ENCODE results near the gene DIAPH2. TPM values are rescaled to one million over a fixed set of nuclear protein-coding genes. Genes with fewer than 3 reads are reported as not detected.

Gene DIAPH2
- total and polyA plus RNA-seq, 2 experiments from 2014 or later, result 16.2 to 56.6 TPM

GRCh38 chrX:97039363-97040029 lies 354.9 kb downstream of the DIAPH2 start:
- Histone ChIP-seq H3K4me1 (ENCODE audit: insufficient read depth) (no peaks in the 10 kb centered on the region; the same call in 1 of the 2 replicates), H3K4me3 (no peak overlapping the region), H3F3A (replicated peaks; ENCODE audit: low read depth) (no peaks in the 10 kb centered on the region), H3K27me3 (ENCODE audit: insufficient read depth) (no peaks in the 10 kb centered on the region), H3K36me3 (ENCODE audit: insufficient read depth) (no peaks in the 10 kb centered on the region), H3K9me2 (ENCODE audit: insufficient read depth) (no peaks in the 10 kb centered on the region), H3K4me2 (no peak overlapping the region), H3K79me2 (replicated peaks; ENCODE audit: insufficient read depth) (no peaks in the 10 kb centered on the region), H2AFZ (no peak overlapping the region), H4K20me1 (replicated peaks; ENCODE audit: insufficient read depth) (no peaks in the 10 kb centered on the region), H3K27ac (ENCODE audit: low read depth) (no peak overlapping the region)
- H3K27me3 Mint-ChIP-seq (ENCODE audit: insufficient read depth, low read depth, poor library complexity), result no peaks in the 10 kb centered on the region
- TF ChIP-seq EZH2phosphoT487 (IDR thresholded peaks at IDR 0.05; ENCODE audit: unreplicated experiment) (no peak), NANOG (IDR thresholded peaks at IDR 0.05; ENCODE audit: borderline replicate concordance) (no peak), CTCF (conservative IDR thresholded peaks at IDR 0.05; ENCODE audit: low read depth in 2 of 2) (no peak), ETS1 (IDR thresholded peaks at IDR 0.05) (no peak), EZH2 (IDR thresholded peaks at IDR 0.05; ENCODE audit: low read depth, unreplicated experiment) (no peak), STAT1 (IDR thresholded peaks at IDR 0.05; ENCODE audit: unreplicated experiment) (no peak), POLR2AphosphoS5 (IDR thresholded peaks at IDR 0.05; ENCODE audit: low read depth) (no peak), JUNB (IDR thresholded peaks at IDR 0.05; ENCODE audit: unreplicated experiment) (no peak), CREB1 (CRISPR knock-in tag; IDR thresholded peaks at IDR 0.05; ENCODE audit: low read depth) (no peak), ZNF462 (CRISPR knock-in tag; IDR thresholded peaks at IDR 0.05) (no peak), ZNF114 (CRISPR knock-in tag; IDR thresholded peaks at IDR 0.05) (no peak), ZNF331 (CRISPR knock-in tag; IDR thresholded peaks at IDR 0.05; ENCODE audit: low read depth) (no peak), REST (IDR thresholded peaks at IDR 0.05; ENCODE audit: unreplicated experiment) (no peak)
- H3K9me3 Mint-ChIP-seq, result no peaks in the 10 kb centered on the region; the same call in 1 of the 3 replicates
- peaks cover 14% of the 10 kb centered on the region; the same call in 2 of the 3 replicates for H3K4me1 Mint-ChIP-seq
- H3K27ac Mint-ChIP-seq, result no peak overlapping the region
- ATAC-seq (no peak), DNase-seq (ENCODE audit: low spot score) (no peak)
- no peak overlapping the region for H3K4me3 Mint-ChIP-seq
- H3K36me3 Mint-ChIP-seq (ENCODE audit: low read depth), result 0 out of 3 replicates have a peak, but pooled peaks cover 6% of the 10 kb centered on the region

Measured in GM23338 (cell line).